ENCODE results near the gene RAB21. TPM values are rescaled to one million over a fixed set of nuclear protein-coding genes. Genes with fewer than 3 reads are reported as not detected.
"Not testable (repeated sequence)": the region's sequence is repeated elsewhere in the genome, so short reads cannot be mapped to it uniquely, and the experiment has no call there.

Gene RAB21
- total RNA-seq, 2 donors from 2014 or later = 20.8 to 23.7 TPM

DNA sequence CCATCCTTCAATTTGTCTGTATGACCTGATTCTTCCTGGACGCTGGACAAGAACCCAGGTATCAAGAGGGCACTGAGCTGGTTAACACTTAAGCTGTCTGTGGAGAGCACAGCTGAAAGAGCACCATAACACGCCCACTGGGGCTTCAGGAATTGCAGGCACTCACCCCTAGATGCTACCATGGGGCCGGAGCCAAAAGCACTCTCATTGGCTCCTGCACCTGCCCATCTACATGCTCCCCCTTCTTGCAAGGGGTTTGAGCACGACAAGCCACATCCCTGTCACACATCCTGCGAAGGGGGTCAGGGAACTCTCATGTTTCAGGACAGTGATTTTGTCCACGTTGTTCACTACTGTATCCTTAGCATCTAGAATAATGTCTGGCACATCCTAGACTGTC, 49.8 kb downstream of the RAB21 start:
- Histone ChIP-seq H3K4me1 (replicated peaks) (no peaks in the 10 kb centered on the region), H3K27me3 (replicated peaks; ENCODE audit: insufficient read depth) (no peaks in the 10 kb centered on the region), H3K9me3 (no peaks in the 10 kb centered on the region), H3K27ac (no peak overlapping the region), H3K4me3 (no peak overlapping the region), H3K36me3 (no peaks in the 10 kb centered on the region)
- 52% methylated on average over 6 of the region's 6 CpGs for WGBS
- TF ChIP-seq POLR2AphosphoS5 (IDR thresholded peaks at IDR 0.05) = no peak
- intact Hi-C loops (cut with DNase I) = no loop called here
- no peak for DNase-seq (ENCODE audit: low spot score)

GRCh38 chr12:71810921-71811320, 56.3 kb downstream of the RAB21 start:
- DNase-seq (ENCODE audit: low spot score) = no peak
- intact Hi-C loops (cut with DNase I) = no loop called here
- 60% methylated on average over 3 of the region's 3 CpGs for WGBS

GRCh38 chr12:71815242-71815641, 60.6 kb downstream of the RAB21 start:
- WGBS = 65% methylated on average over 6 of the region's 6 CpGs
- DNase-seq (ENCODE audit: low spot score); H3K27me3 ChIP-seq (replicated peaks; ENCODE audit: insufficient read depth); intact Hi-C loops (cut with DNase I); H3K36me3 ChIP-seq; H3K27ac ChIP-seq; H3K4me1 ChIP-seq (replicated peaks); H3K4me3 ChIP-seq; H3K9me3 ChIP-seq: not testable (repeated sequence)

More at GRCh38 chr12:71810921-71811320, 56.3 kb downstream of the RAB21 start:
- no peaks in the 10 kb centered on the region for H3K36me3 ChIP-seq
- TF ChIP-seq POLR2A (IDR thresholded peaks at IDR 0.05) (no peak), POLR2AphosphoS5 (IDR thresholded peaks at IDR 0.05) (no peak)
- TF ChIP-seq, protein P1, sequence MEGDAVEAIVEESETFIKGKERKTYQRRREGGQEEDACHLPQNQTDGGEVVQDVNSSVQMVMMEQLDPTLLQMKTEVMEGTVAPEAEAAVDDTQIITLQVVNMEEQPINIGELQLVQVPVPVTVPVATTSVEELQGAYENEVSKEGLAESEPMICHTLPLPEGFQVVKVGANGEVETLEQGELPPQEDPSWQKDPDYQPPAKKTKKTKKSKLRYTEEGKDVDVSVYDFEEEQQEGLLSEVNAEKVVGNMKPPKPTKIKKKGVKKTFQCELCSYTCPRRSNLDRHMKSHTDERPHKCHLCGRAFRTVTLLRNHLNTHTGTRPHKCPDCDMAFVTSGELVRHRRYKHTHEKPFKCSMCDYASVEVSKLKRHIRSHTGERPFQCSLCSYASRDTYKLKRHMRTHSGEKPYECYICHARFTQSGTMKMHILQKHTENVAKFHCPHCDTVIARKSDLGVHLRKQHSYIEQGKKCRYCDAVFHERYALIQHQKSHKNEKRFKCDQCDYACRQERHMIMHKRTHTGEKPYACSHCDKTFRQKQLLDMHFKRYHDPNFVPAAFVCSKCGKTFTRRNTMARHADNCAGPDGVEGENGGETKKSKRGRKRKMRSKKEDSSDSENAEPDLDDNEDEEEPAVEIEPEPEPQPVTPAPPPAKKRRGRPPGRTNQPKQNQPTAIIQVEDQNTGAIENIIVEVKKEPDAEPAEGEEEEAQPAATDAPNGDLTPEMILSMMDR (IDR thresholded peaks at IDR 0.05) = no peak
- H3K27me3 ChIP-seq (replicated peaks; ENCODE audit: insufficient read depth) = no peaks in the 10 kb centered on the region
- no peak overlapping the region for H3K4me3 ChIP-seq
- H3K27ac ChIP-seq = no peak overlapping the region
- no peaks in the 10 kb centered on the region for H3K4me1 ChIP-seq (replicated peaks)
- no peaks in the 10 kb centered on the region for H3K9me3 ChIP-seq

GRCh38 chr12:71822088-71822487, 67.4 kb downstream of the RAB21 start:
- H3K4me3 ChIP-seq; H3K27ac ChIP-seq; H3K36me3 ChIP-seq; intact Hi-C loops (cut with DNase I); DNase-seq (ENCODE audit: low spot score); H3K4me1 ChIP-seq (replicated peaks); H3K9me3 ChIP-seq; H3K27me3 ChIP-seq (replicated peaks; ENCODE audit: insufficient read depth): not testable (repeated sequence)
- WGBS = 94% methylated on average over 3 of the region's 3 CpGs

DNA sequence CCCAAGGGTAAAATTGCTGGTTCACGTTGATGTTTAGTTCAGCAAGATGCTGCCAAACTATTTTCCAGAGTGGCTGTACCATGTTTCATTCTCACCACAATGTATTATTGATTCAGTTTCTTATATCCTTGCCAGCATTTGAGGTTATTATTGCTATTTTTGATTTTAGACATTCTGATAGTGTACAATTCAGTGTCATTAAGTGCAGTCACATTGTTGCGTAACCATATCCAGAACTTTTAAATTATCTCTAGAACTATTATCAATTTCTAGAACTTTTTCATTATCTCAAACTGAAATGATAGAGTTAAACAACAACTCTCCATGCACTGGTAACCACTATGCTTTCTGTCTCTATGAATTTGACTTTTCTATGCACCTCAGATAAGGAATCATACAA, 74.2 kb downstream of the RAB21 start:
- no peak for DNase-seq (ENCODE audit: low spot score)
- Histone ChIP-seq H3K27me3 (replicated peaks; ENCODE audit: insufficient read depth) (no peaks in the 10 kb centered on the region), H3K36me3 (no peaks in the 10 kb centered on the region), H3K27ac (no peak overlapping the region), H3K4me3 (no peak overlapping the region), H3K9me3 (no peaks in the 10 kb centered on the region), H3K4me1 (replicated peaks) (no peaks in the 10 kb centered on the region)
- intact Hi-C loops (cut with DNase I) = no loop called here
- TF ChIP-seq POLR2A (IDR thresholded peaks at IDR 0.05) (no peak), POLR2AphosphoS5 (IDR thresholded peaks at IDR 0.05) (no peak)
- TF ChIP-seq, protein P1 (IDR thresholded peaks at IDR 0.05) = no peak
- 89% methylated on average over 2 of the region's 2 CpGs for WGBS

DNA sequence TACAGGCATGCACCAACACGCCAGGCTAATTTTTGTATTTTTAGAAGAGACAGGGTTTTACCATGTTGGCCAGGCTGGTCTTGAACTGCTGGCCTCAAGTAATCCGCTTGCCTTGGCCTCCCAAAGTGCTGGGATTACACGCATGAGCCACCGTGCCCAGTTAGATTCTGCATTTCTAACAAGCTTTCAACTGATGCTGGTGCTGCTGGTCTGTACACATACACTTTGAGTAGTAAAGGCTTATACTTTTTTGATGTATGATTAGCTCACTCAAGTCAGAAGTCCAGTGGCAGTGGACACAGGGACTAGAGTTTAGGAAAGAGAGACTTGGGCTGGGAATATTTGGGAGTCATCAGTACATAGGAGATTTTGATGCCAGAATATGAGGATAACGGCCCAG, 82.7 kb downstream of the RAB21 start:
- H3K9me3 ChIP-seq = no peaks in the 10 kb centered on the region
- 91% methylated on average over 5 of the region's 5 CpGs for WGBS
- DNase-seq (ENCODE audit: low spot score) = no peak
- H3K27ac ChIP-seq = no peak overlapping the region
- intact Hi-C loops (cut with DNase I) = no loop called here
- no peaks in the 10 kb centered on the region for H3K4me1 ChIP-seq (replicated peaks)
- H3K4me3 ChIP-seq = no peak overlapping the region
- TF ChIP-seq, protein P1 (IDR thresholded peaks at IDR 0.05) = no peak
- TF ChIP-seq POLR2A (IDR thresholded peaks at IDR 0.05) (no peak), POLR2AphosphoS5 (IDR thresholded peaks at IDR 0.05) (no peak)
- no peaks in the 10 kb centered on the region for H3K36me3 ChIP-seq
- H3K27me3 ChIP-seq (replicated peaks; ENCODE audit: insufficient read depth) = no peaks in the 10 kb centered on the region
